Stimulated activated CD8-positive, alpha-beta memory T cell treated with anti-CD3 and anti-CD28 coated beads, Interleukin-12 subunit alpha, Interleukin-12 subunit beta, amount 100 ng/mL, for 24 hours (primary cell): ENCODE results near the gene SPDYE9.
"Not testable (repeated sequence)": the region's sequence is repeated elsewhere in the genome, so short reads cannot be mapped to it uniquely, and the experiment has no call there.

Experiments
- DNase-seq: peaks from one replicate; pipeline ENCODE4 v3.0.0-alpha.2; 2020; ENCODE audit errors: extremely low read depth

The SPDYE9 gene, protein sequence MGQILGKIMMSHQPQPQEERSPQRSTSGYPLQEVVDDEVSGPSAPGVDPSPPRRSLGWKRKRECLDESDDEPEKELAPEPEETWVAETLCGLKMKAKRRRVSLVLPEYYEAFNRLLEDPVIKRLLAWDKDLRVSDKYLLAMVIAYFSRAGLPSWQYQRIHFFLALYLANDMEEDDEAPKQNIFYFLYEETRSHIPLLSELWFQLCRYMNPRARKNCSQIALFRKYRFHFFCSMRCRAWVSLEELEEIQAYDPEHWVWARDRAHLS

DNA sequence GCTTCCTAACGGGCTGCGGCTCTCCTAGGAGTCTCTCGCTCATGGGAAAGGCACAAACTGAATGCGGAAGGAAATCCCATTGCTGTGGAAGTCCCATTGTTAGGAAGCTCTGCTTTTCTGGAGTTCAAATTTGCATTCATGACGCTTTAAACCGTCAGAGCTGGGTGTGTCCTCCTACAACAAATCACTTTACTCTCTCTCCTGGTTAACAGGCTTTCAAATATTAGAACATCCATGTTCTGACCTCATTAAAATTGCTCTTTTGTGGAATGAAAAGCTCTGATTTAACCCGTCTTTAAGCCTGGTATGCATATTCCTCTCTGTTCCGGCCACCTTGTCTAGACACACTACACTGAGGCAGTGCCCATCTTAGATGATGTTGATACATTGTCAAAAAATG, at the start of gene SPDYE9:
TSS of gene SPDYE9 (minus strand) at position 101 of the 400 bp plus-strand sequence. CDS start 1,800 bp downstream, outside the sequence.
- DNase-seq: not testable (repeated sequence)

DNA sequence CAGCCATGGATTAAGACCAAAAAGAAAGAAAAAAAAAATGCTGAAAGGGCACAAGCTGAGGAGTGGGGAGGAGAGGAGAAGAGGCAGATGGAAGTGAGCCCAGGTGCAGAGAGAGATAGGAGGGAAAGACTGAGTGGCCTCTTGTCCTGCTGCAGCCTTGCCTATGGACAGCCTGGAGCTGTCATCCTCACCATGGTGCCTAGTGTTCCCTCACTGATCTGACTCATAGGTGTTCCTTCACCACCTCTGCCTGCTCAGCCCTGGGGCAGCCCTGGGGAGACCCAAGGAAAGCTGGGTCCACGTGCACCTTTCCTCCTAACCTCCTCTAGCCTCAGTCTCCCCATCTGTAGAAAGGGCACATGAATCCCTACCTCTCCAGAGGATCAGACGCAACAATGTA, 49.0 kb upstream of the SPDYE9 start:
- DNase-seq: not testable (repeated sequence)

DNA sequence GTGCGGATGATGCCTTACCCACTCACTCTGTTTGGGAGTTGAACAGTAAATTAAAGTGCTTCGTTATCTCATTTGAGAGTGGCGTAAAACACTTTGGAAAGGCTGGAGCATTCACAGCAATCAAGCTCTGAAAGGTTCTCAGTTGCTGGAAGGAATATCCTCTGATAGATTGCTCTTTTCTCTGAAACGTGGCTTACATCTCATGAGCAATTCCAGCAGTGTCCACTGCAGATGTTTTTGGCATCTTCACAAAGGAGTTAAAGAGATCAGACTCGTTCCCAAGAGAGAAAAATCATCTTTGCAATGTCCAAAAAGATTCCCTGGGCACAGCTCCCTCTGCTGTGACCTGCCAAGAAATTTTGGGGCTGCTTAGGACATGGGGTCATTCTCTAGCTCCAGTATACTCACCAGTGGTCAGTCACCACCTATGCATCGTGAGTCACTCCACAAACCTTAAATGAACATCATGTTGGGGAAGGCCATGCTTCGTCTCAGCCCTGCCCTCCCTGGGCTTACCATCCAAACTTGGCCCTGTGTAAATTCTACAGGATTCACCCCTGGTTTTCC, 46.9 kb upstream of the SPDYE9 start:
- not testable (repeated sequence) for DNase-seq

DNA sequence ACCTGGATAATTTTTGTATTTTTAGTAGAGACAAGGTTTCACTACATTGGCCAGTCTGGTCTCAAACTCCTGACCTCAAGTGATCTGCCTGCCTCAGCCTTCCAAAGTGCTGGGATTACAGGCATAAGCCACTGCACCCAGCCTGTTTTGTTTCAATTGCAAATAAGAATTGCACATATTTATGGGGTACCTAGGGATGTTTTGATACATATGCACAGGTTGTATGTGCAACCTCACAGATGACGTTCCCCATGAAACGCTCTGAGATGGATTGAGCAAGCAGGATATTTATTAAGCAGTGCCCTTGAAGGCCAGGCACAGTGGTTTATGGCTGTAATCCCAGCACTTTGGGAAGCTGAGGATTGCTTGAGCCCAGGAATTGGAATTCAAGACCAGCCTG, 44.8 kb upstream of the SPDYE9 start:
- DNase-seq: not testable (repeated sequence)

DNA sequence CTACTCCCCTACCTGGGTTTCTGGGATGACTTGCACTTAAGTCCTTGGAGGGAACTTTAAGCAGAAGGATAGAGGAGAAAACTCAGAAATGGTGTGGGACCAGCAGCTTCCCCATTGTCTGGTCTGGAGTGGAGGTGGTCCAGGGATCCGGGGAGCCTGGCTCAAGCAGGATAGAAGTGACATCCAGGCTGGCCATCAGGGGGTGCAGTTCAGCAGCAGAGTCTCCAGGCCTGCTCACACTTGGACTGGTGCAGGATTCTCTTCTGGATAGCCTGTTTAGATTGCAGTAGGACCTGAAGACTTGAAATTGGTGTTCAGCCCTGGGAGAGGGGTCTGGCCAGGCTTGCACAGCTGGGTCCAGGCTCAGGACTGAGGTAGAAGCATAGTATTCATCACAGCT, 38.3 kb upstream of the SPDYE9 start:
- DNase-seq: not testable (repeated sequence)

DNA sequence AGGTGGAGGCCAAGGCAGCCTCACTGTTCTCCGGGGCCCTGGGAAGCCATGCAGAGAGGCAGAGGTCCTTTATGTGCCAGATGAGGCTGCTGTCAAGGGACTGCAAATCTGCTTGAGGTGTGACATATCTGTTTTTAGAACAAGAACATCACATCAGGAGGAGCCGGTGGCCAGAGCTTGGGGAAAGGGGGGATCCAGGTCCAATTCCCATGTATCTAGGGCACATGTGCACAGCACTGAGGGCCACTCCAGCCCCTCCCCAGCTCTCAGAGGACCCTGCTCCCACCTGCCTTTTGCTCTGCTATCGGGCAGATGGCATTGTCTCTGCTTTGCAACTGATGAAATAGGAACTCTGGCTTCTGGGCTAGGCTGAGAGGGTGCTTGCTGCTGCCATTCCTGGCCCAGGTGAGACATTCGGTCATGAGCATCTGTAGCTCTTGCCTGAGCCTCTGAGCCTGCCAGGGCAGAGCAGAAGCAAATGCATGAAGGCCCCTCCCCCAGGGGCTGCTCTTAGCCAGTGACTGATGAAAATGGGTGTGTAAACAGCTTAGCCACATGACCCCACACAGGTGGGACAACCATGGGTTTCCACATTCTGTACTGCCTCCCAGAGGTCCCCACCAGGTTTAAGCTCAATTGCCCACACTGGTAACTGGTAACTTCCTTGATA, 37.1 kb upstream of the SPDYE9 start:
- DNase-seq: not testable (repeated sequence)

DNA sequence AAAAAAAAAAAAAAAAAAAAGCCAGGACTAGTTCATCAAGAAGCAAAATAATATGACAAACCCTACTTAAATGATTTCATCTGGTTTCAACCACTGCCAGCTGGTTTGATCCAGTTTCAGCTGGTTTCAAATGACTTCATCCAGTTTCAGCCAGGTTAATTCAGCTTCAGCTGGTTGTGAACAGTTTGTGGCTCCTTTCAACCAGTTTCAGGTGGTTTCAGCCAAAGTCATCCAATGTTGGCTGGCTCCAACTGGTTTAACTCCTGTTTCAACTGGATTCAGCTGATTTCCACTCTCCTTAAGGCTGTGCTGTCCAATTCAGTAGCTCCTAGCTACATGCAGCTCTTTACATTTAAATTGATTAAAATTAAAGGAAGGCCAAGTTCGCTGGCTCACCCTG, 32.3 kb upstream of the SPDYE9 start:
- DNase-seq: not testable (repeated sequence)

- DNase-seq: not testable (repeated sequence)
Measured at GRCh38 chr7:73057811-73058210, 28.0 kb downstream of the SPDYE9 start, which contains the start of gene SPDYE11. Gene SPDYE11, minus strand, starts transcription at chr7:73057911. Its CDS starts 1,800 bp downstream, at chr7:73056111.

DNA sequence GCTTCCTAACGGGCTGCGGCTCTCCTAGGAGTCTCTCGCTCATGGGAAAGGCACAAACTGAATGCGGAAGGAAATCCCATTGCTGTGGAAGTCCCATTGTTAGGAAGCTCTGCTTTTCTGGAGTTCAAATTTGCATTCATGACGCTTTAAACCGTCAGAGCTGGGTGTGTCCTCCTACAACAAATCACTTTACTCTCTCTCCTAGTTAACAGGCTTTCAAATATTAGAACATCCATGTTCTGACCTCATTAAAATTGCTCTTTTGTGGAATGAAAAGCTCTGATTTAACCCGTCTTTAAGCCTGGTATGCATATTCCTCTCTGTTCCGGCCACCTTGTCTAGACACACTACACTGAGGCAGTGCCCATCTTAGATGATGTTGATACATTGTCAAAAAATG, 56.2 kb downstream of the SPDYE9 start, which contains the start of gene SPDYE8:
TSS of gene SPDYE8 (minus strand) at position 101 of the 400 bp plus-strand sequence. CDS start 1,800 bp downstream, outside the sequence.
- DNase-seq: not testable (repeated sequence)
